HG02798 (cell line): ENCODE results near the gene FCN2.

Experiments used
- ATAC-seq: cut with Tn5 transposase; IDR thresholded peaks from one replicate; pipeline ENCODE4 v1.9.1; 2021; ENCODE audit warnings: mild to moderate bottlenecking; ENCODE audit not compliant: unreplicated experiment, poor library complexity

FCN2 gene

GRCh38 chr9:134886413-134886913, 5.9 kb downstream of the FCN2 start:
- no peak for ATAC-seq

DNA sequence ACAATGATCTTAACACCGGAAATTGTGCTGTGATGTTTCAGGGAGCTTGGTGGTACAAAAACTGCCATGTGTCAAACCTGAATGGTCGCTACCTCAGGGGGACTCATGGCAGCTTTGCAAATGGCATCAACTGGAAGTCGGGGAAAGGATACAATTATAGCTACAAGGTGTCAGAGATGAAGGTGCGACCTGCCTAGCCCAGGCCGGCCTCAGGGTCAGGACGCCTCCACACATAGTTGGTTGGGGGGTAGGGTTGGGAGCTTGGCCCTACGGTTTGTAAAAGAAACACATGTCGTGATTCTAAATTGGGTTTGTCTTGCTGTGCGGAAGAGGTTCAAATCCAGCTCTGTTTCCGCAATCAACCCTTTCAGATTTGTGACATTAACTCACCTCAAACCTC, 6.6 kb downstream of the FCN2 start:
- no peak for ATAC-seq

GRCh38 chr9:134887686-134888602, 7.3 kb downstream of the FCN2 start:
- ATAC-seq, result no peak

- ATAC-seq, result no peak
Observed at GRCh38 chr9:134888603-134889190, 8.1 kb downstream of the FCN2 start.

DNA sequence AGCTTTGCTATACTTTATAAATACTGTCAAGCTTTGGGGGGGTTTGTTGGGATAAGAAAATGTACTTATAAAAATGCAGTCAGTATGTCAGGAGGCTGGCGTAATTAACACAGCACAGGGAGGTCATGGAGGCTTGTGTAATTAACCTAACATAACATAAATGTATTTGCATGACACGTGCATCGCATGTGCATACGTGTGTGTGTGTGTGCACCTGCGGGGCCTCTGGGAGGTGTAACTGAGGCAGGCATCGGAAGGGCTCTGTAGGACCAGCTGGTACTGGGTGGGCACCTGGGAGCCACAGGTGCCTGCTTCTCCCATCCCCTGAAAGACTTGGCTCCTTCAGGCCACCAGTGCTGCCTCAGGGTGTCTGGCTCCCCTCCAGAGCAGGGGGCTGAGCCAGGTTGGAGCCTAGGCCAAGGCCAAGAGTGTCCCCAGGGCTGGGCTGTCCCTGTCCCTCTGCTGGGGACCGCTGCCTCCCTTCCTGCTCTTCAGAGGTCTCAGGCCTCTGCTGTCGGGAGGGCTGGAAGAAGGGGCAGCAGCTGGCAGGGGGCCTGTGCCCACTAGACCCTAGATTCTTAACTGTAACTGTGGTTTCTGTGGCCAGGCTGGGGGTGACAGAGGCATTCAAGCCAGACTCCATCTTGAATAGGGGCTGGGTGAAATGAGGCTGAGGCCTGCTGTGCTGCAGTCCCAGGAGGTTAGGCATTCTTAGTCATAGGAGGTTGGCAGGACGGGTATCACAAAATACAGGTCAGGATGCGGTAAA, 9.0 kb downstream of the FCN2 start:
- ATAC-seq, result no peak

- ATAC-seq, result no peak
Observed at GRCh38 chr9:134890155-134890495, 9.5 kb downstream of the FCN2 start.

DNA sequence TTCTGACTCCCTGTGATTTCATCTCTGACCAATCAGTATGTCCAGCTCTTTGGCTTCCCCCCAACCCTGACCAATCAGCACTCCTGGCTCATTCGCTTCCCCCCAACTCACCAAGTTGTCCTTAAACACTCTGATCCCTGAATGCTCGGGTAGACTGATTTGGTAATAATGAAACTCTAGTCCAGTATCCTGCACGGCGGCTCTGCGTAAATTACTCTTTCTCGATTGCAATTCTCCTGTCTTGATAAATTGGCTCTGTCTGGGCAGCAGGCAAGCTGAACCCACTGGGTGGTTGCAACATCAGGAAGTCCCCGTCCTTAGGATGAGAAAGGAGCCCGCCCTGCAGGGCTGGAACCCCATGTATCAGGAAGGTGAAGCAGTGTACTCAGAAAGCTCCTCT, 10.4 kb downstream of the FCN2 start:
- no peak for ATAC-seq

DNA sequence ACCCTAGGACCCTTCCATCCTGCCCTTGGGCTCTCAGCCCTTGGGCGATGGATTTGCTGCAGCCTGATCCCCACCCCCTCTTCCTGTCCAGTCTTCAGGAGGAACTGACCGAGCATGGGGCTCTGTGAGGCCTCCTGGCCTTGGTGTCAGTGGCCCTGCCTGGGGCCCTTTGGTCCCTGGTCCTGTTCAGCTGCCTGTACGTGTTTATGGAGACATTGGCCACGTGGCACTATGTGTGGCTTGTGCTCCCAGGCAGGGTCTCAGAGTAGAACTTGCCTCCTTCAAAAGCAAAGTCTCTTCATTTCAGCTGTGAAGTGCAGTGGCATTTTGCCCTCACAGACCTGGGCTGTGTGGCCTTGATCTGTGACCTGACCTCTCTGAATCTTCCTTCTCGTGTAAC, 11.1 kb downstream of the FCN2 start:
- ATAC-seq, result no peak

DNA sequence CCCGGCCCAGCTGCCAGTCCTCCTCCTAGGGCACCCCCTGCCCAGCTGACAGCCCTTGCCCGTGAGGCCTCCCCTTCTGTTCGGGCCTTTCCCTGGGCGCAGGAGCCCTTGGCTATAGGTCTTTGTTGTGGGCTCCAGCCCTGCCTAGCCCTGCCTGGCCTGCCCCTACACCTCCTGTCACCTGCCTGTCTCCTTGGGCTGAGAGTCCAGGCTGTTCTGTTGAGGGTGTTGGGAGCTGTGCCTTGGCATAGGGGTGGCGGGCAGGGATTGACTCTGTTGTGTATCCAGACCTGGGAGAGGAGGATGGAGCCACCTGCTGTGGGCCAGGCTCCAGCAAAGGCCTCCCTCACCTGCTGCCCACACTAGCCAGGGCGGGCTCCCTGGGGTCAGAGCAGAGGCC, 11.6 kb downstream of the FCN2 start:
- no peak for ATAC-seq

DNA sequence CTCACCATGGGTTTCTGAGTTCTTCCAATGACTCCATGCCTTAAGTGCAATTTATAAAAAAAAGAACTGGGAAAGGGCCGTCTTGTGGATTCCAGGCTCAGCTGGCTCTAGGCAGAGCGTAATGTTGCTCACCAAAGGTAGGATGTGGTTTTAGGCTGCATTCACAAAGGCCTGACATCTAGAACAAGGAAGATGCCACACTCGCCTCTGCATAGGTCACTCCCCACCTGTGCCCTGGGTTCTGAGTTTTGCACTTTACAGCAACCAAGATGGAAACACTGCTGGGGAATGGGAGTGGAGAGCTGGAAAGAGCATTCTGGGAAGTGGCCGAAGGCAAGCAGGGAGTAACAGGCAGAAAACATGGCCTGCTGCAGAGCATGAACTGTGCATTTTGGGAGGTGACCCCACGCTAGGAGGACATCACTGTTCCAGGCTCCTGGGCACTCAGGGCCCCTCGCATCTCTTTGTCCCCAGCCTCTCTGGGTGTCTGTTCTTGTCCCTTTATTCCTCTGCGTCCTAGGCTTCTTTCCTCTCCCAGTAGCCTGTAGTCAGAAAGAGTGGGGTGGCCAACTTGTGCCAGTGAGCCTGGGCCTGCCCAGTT, 12.3 kb downstream of the FCN2 start:
- ATAC-seq, result no peak

- ATAC-seq, result no peak
Observed at GRCh38 chr9:134894136-134894860, 13.7 kb downstream of the FCN2 start.

- no peak for ATAC-seq
Observed at GRCh38 chr9:134895097-134895496, 14.5 kb downstream of the FCN2 start.

DNA sequence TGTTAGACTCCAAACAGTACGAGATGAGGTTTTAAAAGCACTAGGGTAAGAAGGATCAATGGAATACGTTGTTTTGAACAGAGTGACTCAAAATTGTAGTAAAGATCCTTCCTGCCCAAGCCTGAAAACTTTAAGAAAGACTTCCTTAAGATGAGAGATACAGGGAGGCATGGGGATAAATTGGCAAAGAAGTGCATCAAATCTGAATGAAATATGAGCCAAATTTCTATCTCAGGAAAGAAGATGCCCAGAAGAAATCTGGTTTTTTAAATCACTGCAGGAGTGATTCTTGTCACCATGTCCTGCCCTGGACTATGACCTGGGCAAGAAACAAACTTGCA, 14.9 kb downstream of the FCN2 start:
- no peak for ATAC-seq

GRCh38 chr9:134895908-134896833, 15.6 kb downstream of the FCN2 start:
- no peak for ATAC-seq

- ATAC-seq, result no peak
Observed at GRCh38 chr9:134896834-134897583, 16.4 kb downstream of the FCN2 start.

DNA sequence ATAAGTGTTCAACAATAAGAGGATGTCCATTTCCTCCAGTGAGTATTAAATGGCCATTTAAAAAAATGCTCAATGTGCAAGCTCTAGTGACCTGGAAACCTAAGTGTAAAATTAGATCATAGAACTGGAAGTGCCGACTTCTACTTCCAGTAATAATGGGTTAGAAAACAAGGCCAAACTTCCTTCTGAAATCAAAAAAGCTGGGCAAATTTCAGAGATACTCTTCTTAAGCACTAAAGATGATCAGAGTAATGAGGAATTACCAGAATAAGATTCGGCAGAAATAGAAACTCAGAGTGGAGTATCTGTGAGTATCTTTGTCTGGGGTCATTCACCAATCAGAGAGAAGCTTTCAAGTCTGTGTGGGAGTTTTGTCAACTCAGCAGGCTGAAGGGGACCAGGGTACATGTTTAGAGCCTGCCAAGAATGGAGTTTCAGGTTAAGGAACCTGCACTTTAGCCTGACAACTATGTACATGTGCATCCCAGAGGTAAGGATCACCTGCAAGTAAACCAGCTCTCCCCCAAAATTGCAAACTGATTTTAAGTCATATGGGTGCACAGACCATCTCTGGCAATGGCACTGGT, 17.1 kb downstream of the FCN2 start:
- ATAC-seq, result no peak

GRCh38 chr9:134898319-134898718, 17.7 kb downstream of the FCN2 start:
- ATAC-seq, result no peak

DNA sequence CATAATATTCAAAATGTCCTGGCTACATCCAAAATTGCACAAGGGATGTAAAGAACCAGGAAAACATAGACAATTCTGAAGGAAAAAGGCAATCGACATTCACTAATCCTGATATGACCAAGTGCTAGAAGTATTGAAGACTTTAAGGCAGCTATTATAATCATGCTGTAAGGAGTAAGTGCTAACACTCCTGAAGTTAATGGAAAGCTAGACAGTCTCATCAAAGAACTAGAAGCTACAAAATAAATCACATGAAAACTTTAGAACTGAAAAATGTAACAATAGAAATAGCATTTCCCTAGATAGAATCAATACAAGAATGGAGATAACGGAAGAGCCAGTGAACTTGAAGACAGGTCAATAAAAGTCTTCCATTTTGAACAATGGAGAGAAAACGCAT, 18.6 kb downstream of the FCN2 start:
- no peak for ATAC-seq
